H1 (cell line): Measurements from ENCODE around the gene DEFB113. TPM values are rescaled to one million over a fixed set of nuclear protein-coding genes. Genes with fewer than 3 reads are reported as not detected.
A peak's percentile ranks its signal among the peaks of the same experiment; 100 is the strongest.

Experiments used
- CTCF ChIA-PET: fragments of 300-600 bp; sonication (Branson Sonifier 250); formaldehyde crosslinking; loops from one replicate; lab custom pipeline; 2021; ENCODE audit not compliant: partially characterized antibody; lab: Charles Lee
- POLR2A ChIA-PET: fragments of 300-600 bp; sonication (Branson Sonifier 250); formaldehyde crosslinking; loops from one replicate; lab custom pipeline; 2021; ENCODE audit warnings: inconsistent platforms; ENCODE audit not compliant: partially characterized antibody; lab: Charles Lee
- DNase-seq, 2 experiments: peaks; one replicate each; pipeline versions ENCODE4 v3.0.0 to v3.0.0-alpha.2; 2010 to 2022; ENCODE audit warnings: low spot score in 2 of 2, low read depth in 1 of 2, mixed read lengths in 1 of 2
- FAIRE-seq: peaks from 2 replicates; lab custom pipeline; 2011; peaks lifted over from hg19 to GRCh38; lab: Jason Lieb, UNC
- H2AFZ ChIP-seq: 2 replicates; pipeline ENCODE4 v1.8.1; 2012; ENCODE audit warnings: low read length, inconsistent platforms
- H2AK5ac ChIP-seq: 2 replicates; pipeline ENCODE4 v1.6.1; 2013; ENCODE audit warnings: low read depth, low read length
- H2BK120ac ChIP-seq: replicated peaks from 2 replicates; pipeline ENCODE3; 2013; ENCODE audit warnings: low read depth, low read length, inconsistent platforms
- H2BK12ac ChIP-seq: 2 replicates; pipeline ENCODE4 v1.6.1; 2013; ENCODE audit warnings: low read depth, low read length
- H2BK15ac ChIP-seq: 2 replicates; pipeline ENCODE4 v1.6.1; 2013; ENCODE audit warnings: low read length
- H2BK20ac ChIP-seq: 2 replicates; pipeline ENCODE4 v1.6.1; 2013; ENCODE audit warnings: low read length
- H2BK5ac ChIP-seq: 2 replicates; pipeline ENCODE4 v1.6.1; 2013; ENCODE audit warnings: low read depth, low read length
- H3K14ac ChIP-seq: 2 replicates; pipeline ENCODE4 v1.6.1; 2013; ENCODE audit warnings: inconsistent platforms; ENCODE audit not compliant: insufficient read length
- H3K18ac ChIP-seq: 2 replicates; pipeline ENCODE4 v1.6.1; 2013; ENCODE audit warnings: low read length; ENCODE audit errors: extremely low read depth
- H3K23ac ChIP-seq: 2 replicates; pipeline ENCODE4 v1.6.1; 2013; ENCODE audit warnings: inconsistent platforms; ENCODE audit not compliant: insufficient read length
- H3K23me2 ChIP-seq: 2 replicates; pipeline ENCODE4 v1.6.1; 2013; ENCODE audit warnings: low read depth, low read length
- H3K27ac ChIP-seq: 2 replicates; pipeline ENCODE4 v1.6.1; 2011; ENCODE audit warnings: low read depth, low read length, inconsistent platforms
- H3K27me3 ChIP-seq, 4 experiments: replicated peaks in 1 of 4; 1 replicate in 1 of 4; 2 replicates in 3 of 4; pipeline versions ENCODE4 v1.6.1 to v1.8.1; 2011 to 2013; ENCODE audit warnings: low read length in 3 of 4, mild to moderate bottlenecking in 3 of 4, inconsistent platforms in 2 of 4, mixed read lengths in 2 of 4, moderate library complexity in 1 of 4; ENCODE audit not compliant: control insufficient read depth in 3 of 4, insufficient read depth in 3 of 4; ENCODE audit errors: extremely low read depth in 1 of 4
- H3K36me3 ChIP-seq, 4 experiments: 2 replicates each; pipeline versions ENCODE4 v1.6.1 to v1.8.1; 2011 to 2013; ENCODE audit warnings: mild to moderate bottlenecking in 4 of 4, low read length in 3 of 4, moderate library complexity in 2 of 4, control low read depth in 1 of 4, inconsistent platforms in 1 of 4; ENCODE audit not compliant: insufficient read depth in 4 of 4, control insufficient read depth in 2 of 4
- H3K4ac ChIP-seq: replicated peaks from 2 replicates; pipeline ENCODE3; 2013; ENCODE audit warnings: low read length, low read depth, mixed read lengths, inconsistent platforms; ENCODE audit not compliant: insufficient read length
- H3K4me1 ChIP-seq, 4 experiments: replicated peaks in 1 of 4; 1 replicate in 1 of 4; 2 replicates in 3 of 4; pipeline versions ENCODE4 v1.6.1 to v1.8.1; 2011 to 2013; ENCODE audit warnings: low read length in 3 of 4, inconsistent platforms in 2 of 4, mixed read lengths in 1 of 4; ENCODE audit not compliant: insufficient read depth in 4 of 4, control insufficient read depth in 3 of 4
- H3K4me2 ChIP-seq, 2 experiments: 2 replicates each; pipeline versions ENCODE4 v1.6.1 to v1.8.1; 2011 to 2013; ENCODE audit warnings: low read depth in 2 of 2, low read length in 2 of 2, control low read depth in 1 of 2, inconsistent platforms in 1 of 2, mild to moderate bottlenecking in 1 of 2; ENCODE audit not compliant: insufficient read depth in 1 of 2
- H3K4me3 ChIP-seq, 4 experiments: fragments of 200-600, 300-600 bp in 1 of 4; sonication (generic), shearing (Covaris generic), sonication (Bioruptor Twin) in 1 of 4; 2 replicates each; pipeline versions ENCODE4 v1.5.1 to v1.8.1; 2011 to 2016; ENCODE audit warnings: low read length in 4 of 4, low read depth in 3 of 4, control low read depth in 2 of 4, inconsistent platforms in 2 of 4, mild to moderate bottlenecking in 2 of 4, mixed read lengths in 1 of 4, moderate library complexity in 1 of 4; ENCODE audit not compliant: insufficient read depth in 2 of 4; ENCODE audit errors: extremely low read depth in 1 of 4
- H3K56ac ChIP-seq: replicated peaks from 2 replicates; pipeline ENCODE3; 2013; ENCODE audit warnings: low read depth, mild to moderate bottlenecking, mixed read lengths, low read length, inconsistent platforms; ENCODE audit not compliant: insufficient read length
- H3K79me1 ChIP-seq: 2 replicates; pipeline ENCODE4 v1.6.1; 2013; ENCODE audit warnings: low read depth, low read length, control low read depth
- H3K79me2 ChIP-seq, 2 experiments: 2 replicates each; pipeline versions ENCODE4 v1.6.1 to v1.8.1; 2012 to 2013; ENCODE audit warnings: low read length in 2 of 2, mild to moderate bottlenecking in 2 of 2, inconsistent platforms in 1 of 2; ENCODE audit not compliant: insufficient read depth in 2 of 2, control insufficient read depth in 1 of 2
- H3K9ac ChIP-seq, 4 experiments: replicated peaks in 1 of 4; 1 replicate in 1 of 4; 2 replicates in 3 of 4; pipeline versions ENCODE4 v1.6.1 to v1.8.1; 2011 to 2013; ENCODE audit warnings: low read depth in 3 of 4, low read length in 3 of 4, control low read depth in 2 of 4, mild to moderate bottlenecking in 2 of 4, moderate library complexity in 2 of 4, inconsistent platforms in 1 of 4; ENCODE audit errors: extremely low read depth in 1 of 4
- H3K9me3 ChIP-seq, 2 experiments: 2 replicates each; pipeline versions ENCODE4 v1.6.1 to v1.8.1; 2012 to 2013; ENCODE audit warnings: mild to moderate bottlenecking in 2 of 2, moderate library complexity in 2 of 2, control low read depth in 1 of 2, inconsistent platforms in 1 of 2, low read depth in 1 of 2, low read length in 1 of 2, mixed read lengths in 1 of 2; ENCODE audit not compliant: insufficient read depth in 2 of 2
- H4K20me1 ChIP-seq, 2 experiments: replicated peaks in 1 of 2; 2 replicates each; pipeline versions ENCODE3 to v1.8.1; 2011 to 2013; ENCODE audit warnings: inconsistent platforms in 2 of 2, low read length in 2 of 2, mild to moderate bottlenecking in 1 of 2; ENCODE audit not compliant: insufficient read depth in 2 of 2, control insufficient read depth in 1 of 2
- H4K5ac ChIP-seq: 2 replicates; pipeline ENCODE4 v1.6.1; 2013; ENCODE audit warnings: low read length, low read depth, mixed read lengths, inconsistent platforms; ENCODE audit not compliant: insufficient read length
- H4K8ac ChIP-seq: 2 replicates; pipeline ENCODE4 v1.8.0; 2013; ENCODE audit warnings: mild to moderate bottlenecking, moderate library complexity, low read length, inconsistent platforms; ENCODE audit not compliant: insufficient read depth; ENCODE audit errors: extremely low read depth
- H4K91ac ChIP-seq: replicated peaks from 2 replicates; pipeline ENCODE3; 2013; ENCODE audit warnings: low read length, mixed read lengths, inconsistent platforms; ENCODE audit not compliant: insufficient read length
- BACH1 ChIP-seq: IDR thresholded peaks from 2 replicates; pipeline ENCODE4 v1.6.1; 2012; ENCODE audit warnings: low read length, improper control_type of control experiment
- BRCA1 ChIP-seq: IDR thresholded peaks from 2 replicates; pipeline ENCODE4 v1.6.1; 2012; ENCODE audit warnings: low read depth, low read length, improper control_type of control experiment
- CREB1 ChIP-seq: IDR thresholded peaks from 2 replicates; pipeline ENCODE4 v1.6.1; 2012; ENCODE audit warnings: inconsistent platforms
- NANOG ChIP-seq: IDR thresholded peaks from 2 replicates; pipeline ENCODE4 v1.6.1; 2011; ENCODE audit warnings: low read length, low read depth, mild to moderate bottlenecking, inconsistent platforms; ENCODE audit not compliant: insufficient read depth, poor library complexity, severe bottlenecking
- WGBS, 2 experiments: shearing (Covaris generic) in 1 of 2; methylation state at CpG; one replicate each; pipeline versions ENCODE4 v1.1.6 to v1.1.7; 2013 to 2015; ENCODE audit warnings: low lambda C conversion rate in 2 of 2, mixed read lengths in 2 of 2, inconsistent platforms in 1 of 2, low coverage in 1 of 2, missing lambda C conversion rate in 1 of 2; ENCODE audit not compliant: insufficient replicate concordance in 2 of 2, insufficient coverage in 1 of 2, insufficient read length in 1 of 2; ENCODE audit errors: extremely low coverage in 1 of 2, missing lambda C conversion rate in 1 of 2; 5-methylcytosine and 5-hydroxymethylcytosine counted together
- polyA plus RNA-seq, 7 experiments: library from polyadenylated mRNA; depleted of rRNA in 3 of 7; stranded (reverse) in 5 of 7; unstranded in 2 of 7; fragments of >200 nt in 5 of 7; fragments of 200-250 nt in 2 of 7; gene quantifications; 1 replicate in 5 of 7; 2 replicates in 1 of 7; 4 replicates in 1 of 7; pipeline versions ENCODE4 v1.2.1 to v1.2.3, GENCODE V29; 2011 to 2013; ENCODE audit warnings: missing spikeins in 2 of 7, mixed read lengths in 2 of 7
- total RNA-seq: library from RNA; stranded (reverse); fragmentation: NEBNext Ultra II Directional; extraction: Animal tissue kit (Norgen Biotek cat#: 25700); gene quantifications from 2 replicates; pipeline ENCODE4 v1.2.1, GENCODE V29; 2021
- TF ChIP-seq, protein P1 (sequence below): IDR thresholded peaks from 2 replicates; pipeline ENCODE4 v1.6.1; 2012; ENCODE audit warnings: low read length, inconsistent platforms
- TF ChIP-seq, protein P2 (sequence below), 3 experiments: IDR thresholded peaks; 1 replicate in 2 of 3; 2 replicates in 1 of 3; pipeline versions ENCODE4 v1.5.1 to v1.6.1; 2011; ENCODE audit warnings: low read length in 3 of 3, mild to moderate bottlenecking in 3 of 3, inconsistent platforms in 2 of 3, low read depth in 1 of 3, moderate library complexity in 1 of 3; ENCODE audit not compliant: insufficient read depth in 1 of 3; ENCODE audit errors: control extremely low read depth in 1 of 3

Gene DEFB113
- total and polyA plus RNA-seq, 2 of the 8 experiments (the other 6 are each of a cell fraction or from before 2014, with no cell fraction given) = not detected

DNA sequence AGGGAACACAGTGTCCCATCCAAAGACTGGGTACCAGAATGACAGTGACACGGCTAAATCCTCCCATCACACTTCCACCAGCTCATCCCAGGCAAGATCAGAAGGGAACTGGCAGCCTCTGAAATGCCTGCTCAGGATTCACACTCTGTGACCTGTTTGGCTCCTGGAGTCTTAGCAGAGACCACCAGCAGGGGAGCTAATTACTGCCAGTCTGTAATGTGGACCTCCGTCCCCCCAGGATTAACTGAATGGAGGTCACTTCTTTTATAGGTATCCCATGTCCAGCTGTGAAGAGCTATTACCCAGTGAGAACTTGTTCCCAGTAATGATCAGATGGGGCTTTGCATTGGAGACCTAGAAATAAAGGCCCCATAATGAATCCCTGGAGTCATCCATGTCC is 50.6 kb downstream of the DEFB113 start:
- peak overlapping the region; percentile 99 for H2BK15ac ChIP-seq
- H4K20me1 ChIP-seq = no peaks in the 10 kb centered on the region
- peak; percentile 60 for FAIRE-seq
- H3K14ac ChIP-seq = no peak overlapping the region
- no peaks in the 10 kb centered on the region for H3K79me2 ChIP-seq
- peak overlapping the region; percentile 28 to 36; a peak in 2 of 4 replicates for H3K4me2 ChIP-seq
- H3K23me2 ChIP-seq = no peaks in the 10 kb centered on the region; the same call in 1 of the 2 replicates
- H2AK5ac ChIP-seq = no peak overlapping the region
- H4K8ac ChIP-seq = no peak overlapping the region
- H2BK5ac ChIP-seq = peak overlapping the region; percentile 77; the same call in 1 of the 2 replicates
- no peaks in the 10 kb centered on the region for H3K27me3 ChIP-seq
- no peaks in the 10 kb centered on the region for H3K79me1 ChIP-seq
- 64% methylated on average over 2 of the region's 2 CpGs; no CpG with 5 or more reads in 1 of the 2 experiments for WGBS, 2 experiments
- peak overlapping the region; percentile 57 for H2BK120ac ChIP-seq
- no peaks in the 10 kb centered on the region for H3K36me3 ChIP-seq
- H3K9ac ChIP-seq = no peak overlapping the region; a peak in 1 of 7 replicates
- no peak overlapping the region; the same call in 1 of the 2 replicates for H2BK12ac ChIP-seq
- peak overlapping the region; percentile 25; the same call in 1 of the 2 replicates for H3K18ac ChIP-seq
- CTCF ChIA-PET = interaction anchor here (0.6 to 1.1 kb wide), 8 partner anchors 15 to 1534 kb away, joined by 3 to 7 read pairs (median 4); no protein-coding TSS in a partner anchor
- no peak overlapping the region for H3K4ac ChIP-seq
- TF ChIP-seq, protein P1, sequence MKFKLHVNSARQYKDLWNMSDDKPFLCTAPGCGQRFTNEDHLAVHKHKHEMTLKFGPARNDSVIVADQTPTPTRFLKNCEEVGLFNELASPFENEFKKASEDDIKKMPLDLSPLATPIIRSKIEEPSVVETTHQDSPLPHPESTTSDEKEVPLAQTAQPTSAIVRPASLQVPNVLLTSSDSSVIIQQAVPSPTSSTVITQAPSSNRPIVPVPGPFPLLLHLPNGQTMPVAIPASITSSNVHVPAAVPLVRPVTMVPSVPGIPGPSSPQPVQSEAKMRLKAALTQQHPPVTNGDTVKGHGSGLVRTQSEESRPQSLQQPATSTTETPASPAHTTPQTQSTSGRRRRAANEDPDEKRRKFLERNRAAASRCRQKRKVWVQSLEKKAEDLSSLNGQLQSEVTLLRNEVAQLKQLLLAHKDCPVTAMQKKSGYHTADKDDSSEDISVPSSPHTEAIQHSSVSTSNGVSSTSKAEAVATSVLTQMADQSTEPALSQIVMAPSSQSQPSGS = no peak
- TF ChIP-seq, protein P2, sequence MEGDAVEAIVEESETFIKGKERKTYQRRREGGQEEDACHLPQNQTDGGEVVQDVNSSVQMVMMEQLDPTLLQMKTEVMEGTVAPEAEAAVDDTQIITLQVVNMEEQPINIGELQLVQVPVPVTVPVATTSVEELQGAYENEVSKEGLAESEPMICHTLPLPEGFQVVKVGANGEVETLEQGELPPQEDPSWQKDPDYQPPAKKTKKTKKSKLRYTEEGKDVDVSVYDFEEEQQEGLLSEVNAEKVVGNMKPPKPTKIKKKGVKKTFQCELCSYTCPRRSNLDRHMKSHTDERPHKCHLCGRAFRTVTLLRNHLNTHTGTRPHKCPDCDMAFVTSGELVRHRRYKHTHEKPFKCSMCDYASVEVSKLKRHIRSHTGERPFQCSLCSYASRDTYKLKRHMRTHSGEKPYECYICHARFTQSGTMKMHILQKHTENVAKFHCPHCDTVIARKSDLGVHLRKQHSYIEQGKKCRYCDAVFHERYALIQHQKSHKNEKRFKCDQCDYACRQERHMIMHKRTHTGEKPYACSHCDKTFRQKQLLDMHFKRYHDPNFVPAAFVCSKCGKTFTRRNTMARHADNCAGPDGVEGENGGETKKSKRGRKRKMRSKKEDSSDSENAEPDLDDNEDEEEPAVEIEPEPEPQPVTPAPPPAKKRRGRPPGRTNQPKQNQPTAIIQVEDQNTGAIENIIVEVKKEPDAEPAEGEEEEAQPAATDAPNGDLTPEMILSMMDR (IDR thresholded peaks at IDR 0.05; ENCODE audit: control extremely low read depth in 1 of 3, insufficient read depth in 1 of 3, low read depth in 1 of 3, low read length in 3 of 3) = peak in 2 of 3 experiments; percentile 20; a peak in 3 of 4 replicates
- TF ChIP-seq NANOG = peak; percentile 54
- TF ChIP-seq CREB1 = no peak
- no peak for TF ChIP-seq BRCA1
- no peak; the same call in 1 of the 2 replicates for TF ChIP-seq BACH1
- no peak overlapping the region for H2AFZ ChIP-seq
- no peaks in the 10 kb centered on the region for H3K9me3 ChIP-seq
- peak overlapping the region; percentile 82 for H4K91ac ChIP-seq
- H3K23ac ChIP-seq = no peak overlapping the region
- H3K27ac ChIP-seq = no peak overlapping the region
- POLR2A ChIA-PET = interaction anchor here (0.9 kb wide), 1 partner anchor 28 kb away, joined by 3 read pairs; no protein-coding TSS in a partner anchor
- peak in 1 of 2 experiments; percentile 17 for DNase-seq
- no peak overlapping the region for H3K4me3 ChIP-seq
- no peak overlapping the region for H2BK20ac ChIP-seq
- H3K56ac ChIP-seq = no peak overlapping the region
- H3K4me1 ChIP-seq = peaks cover 2 to 13% (median 8%) of the 10 kb centered on the region in 4 experiments; a peak in 4 of 7 replicates
- peak overlapping the region; percentile 63 for H4K5ac ChIP-seq
